Inflammatory macrophage treated with lipopolysaccharide for 1 hour (primary cell): ENCODE data around the gene NTNG2.

Source experiments
- DNase-seq, 2 donors: peaks; one replicate each; pipeline ENCODE4 v3.0.0-alpha.2; 2020 to 2022

The NTNG2 gene

GRCh38 chr9:132207839-132208615, 46.2 kb downstream of the NTNG2 start:
- no peak for DNase-seq

GRCh38 chr9:132209228-132209627, 47.4 kb downstream of the NTNG2 start:
- no peak for DNase-seq

- DNase-seq: no peak
Observed at GRCh38 chr9:132210472-132211145, 48.8 kb downstream of the NTNG2 start.

- DNase-seq: no peak
Observed at GRCh38 chr9:132211570-132211969, 49.7 kb downstream of the NTNG2 start.

GRCh38 chr9:132214027-132214622, 52.3 kb downstream of the NTNG2 start:
- no peak for DNase-seq

GRCh38 chr9:132216861-132217619, 55.2 kb downstream of the NTNG2 start:
- DNase-seq: peak; percentile 84

GRCh38 chr9:132218208-132218607, 56.4 kb downstream of the NTNG2 start:
- DNase-seq: peak in 1 of 2 donors; percentile 8

- DNase-seq: no peak
Observed at GRCh38 chr9:132221941-132222340, 60.1 kb downstream of the NTNG2 start.

GRCh38 chr9:132224645-132225044, 62.8 kb downstream of the NTNG2 start:
- DNase-seq: no peak

- DNase-seq: no peak
Observed at GRCh38 chr9:132226571-132227430, 64.9 kb downstream of the NTNG2 start.

- DNase-seq: no peak
Observed at GRCh38 chr9:132228062-132228461, 66.2 kb downstream of the NTNG2 start.

- DNase-seq: no peak
Observed at GRCh38 chr9:132230605-132231004, 68.7 kb downstream of the NTNG2 start.

- no peak for DNase-seq
Observed at GRCh38 chr9:132231019-132231701, 69.3 kb downstream of the NTNG2 start.

- no peak for DNase-seq
Observed at GRCh38 chr9:132232522-132232921, 70.7 kb downstream of the NTNG2 start.

- DNase-seq: no peak
Observed at GRCh38 chr9:132233138-132233537, 71.3 kb downstream of the NTNG2 start.

GRCh38 chr9:132234535-132234934, 72.7 kb downstream of the NTNG2 start:
- DNase-seq: no peak

GRCh38 chr9:132235125-132235524, 73.3 kb downstream of the NTNG2 start:
- DNase-seq: no peak

- DNase-seq: peak; percentile 37 to 92
Observed at GRCh38 chr9:132235894-132236661, 74.2 kb downstream of the NTNG2 start.

GRCh38 chr9:132236662-132237311, 74.9 kb downstream of the NTNG2 start:
- no peak for DNase-seq

- no peak for DNase-seq
Observed at GRCh38 chr9:132237481-132237880, 75.6 kb downstream of the NTNG2 start.
